NB4 (cell line): ENCODE data around the gene JAKMIP2.

Experiments used
- CTCF ChIP-seq: IDR thresholded peaks from one replicate; pipeline ENCODE4 v1.5.1; 2012; ENCODE audit warnings: low read depth, low read length
- MAX ChIP-seq: IDR thresholded peaks from 2 replicates; pipeline ENCODE4 v1.6.1; 2011; ENCODE audit warnings: low read depth, low read length
- POLR2A ChIP-seq: IDR thresholded peaks from 2 replicates; pipeline ENCODE4 v1.6.1; 2011; ENCODE audit warnings: mild to moderate bottlenecking; ENCODE audit not compliant: insufficient read length; ENCODE audit errors: extremely low read depth

- TF ChIP-seq MAX: no peak
- peak; percentile 25 for TF ChIP-seq CTCF
- TF ChIP-seq POLR2A: no peak
These were observed 223.7 kb downstream of the JAKMIP2 start for GRCh38 chr5:147558826-147559225.
